Kidney (tissue), 14 donors: Measurements from ENCODE around the gene DHRS3. TPM values are rescaled to one million over a fixed set of nuclear protein-coding genes. Genes with fewer than 3 reads are reported as not detected.

Experiments used
- DNase-seq, 5 donors: peaks; one replicate each; pipeline ENCODE4 v3.0.0-alpha.2; 2013 to 2020
- FAIRE-seq: peaks from 2 replicates; lab custom pipeline; 2012; peaks lifted over from hg19 to GRCh38; lab: Jason Lieb, UNC
- H3K27ac ChIP-seq, 2 donors: one replicate each; pipeline ENCODE4 v1.7.0; 2013; ENCODE audit warnings: low read depth in 2 of 2, low read length in 2 of 2, inconsistent platforms in 1 of 2
- H3K27me3 ChIP-seq: one replicate; pipeline ENCODE4 v1.7.1; 2013; ENCODE audit warnings: low read length, inconsistent platforms; ENCODE audit not compliant: control insufficient read depth, insufficient read depth
- H3K36me3 ChIP-seq, 3 donors: one replicate each; pipeline versions ENCODE4 v1.7.0 to v1.7.1; 2013; ENCODE audit warnings: low read length in 3 of 3, control low read depth in 1 of 3, inconsistent platforms in 1 of 3; ENCODE audit not compliant: insufficient read depth in 3 of 3, control insufficient read depth in 2 of 3
- H3K4me1 ChIP-seq, 3 donors: one replicate each; pipeline versions ENCODE4 v1.7.0 to v1.7.1; 2013; ENCODE audit warnings: low read length in 3 of 3, inconsistent platforms in 1 of 3, low read depth in 1 of 3; ENCODE audit not compliant: control insufficient read depth in 2 of 3, insufficient read depth in 2 of 3
- H3K4me3 ChIP-seq, 3 donors: one replicate each; pipeline versions ENCODE4 v1.7.0 to v1.8.1; 2013; ENCODE audit warnings: low read length in 3 of 3, control low read depth in 1 of 3, inconsistent platforms in 1 of 3
- H3K9ac ChIP-seq, 3 donors: one replicate each; pipeline versions ENCODE4 v1.7.0 to v1.7.1; 2013; ENCODE audit warnings: low read length in 3 of 3, control low read depth in 1 of 3, inconsistent platforms in 1 of 3
- H3K9me3 ChIP-seq, 3 donors: one replicate each; pipeline versions ENCODE4 v1.7.0 to v1.7.1; 2013; ENCODE audit warnings: low read length in 3 of 3, control low read depth in 1 of 3, inconsistent platforms in 1 of 3; ENCODE audit not compliant: control insufficient read depth in 2 of 3, insufficient read depth in 1 of 3
- CTCF ChIP-seq: IDR thresholded peaks from 3 replicates; pipeline ENCODE4 v1.5.1; 2012; ENCODE audit warnings: mild to moderate bottlenecking, moderate library complexity, borderline replicate concordance; ENCODE audit not compliant: insufficient read depth; ENCODE audit errors: extremely low read depth
- intact Hi-C: fragments of 100-400 bp; cut with DNase I; formaldehyde crosslinking; loops from one replicate; pipeline ENCODE4 v1.11.1; 2022
- polyA plus RNA-seq: library from polyadenylated mRNA; stranded (reverse); fragments of 350-450 nt; fragmentation: Illumina TruSeq; extraction: RNeasy Lipid Tissue Mini Kit (QIAGEN cat#74804); gene quantifications from one replicate; pipeline ENCODE4 v1.2.3, GENCODE V29; 2014; ENCODE audit warnings: low read depth, low replicate concordance; ENCODE audit not compliant: insufficient read depth
- total RNA-seq: library from RNA; stranded (reverse); fragmentation: NEBNext Ultra II Directional; extraction: Animal tissue kit (Norgen Biotek cat#: 25700); gene quantifications from one replicate; pipeline ENCODE4 v1.2.1, GENCODE V29; 2021
- donor health status: control.
- donor health status: control.
- donor health status: control.
- donor health status: control.
- donor health status: control.
- donor health status: DM: yes; HTN: yes; CAD: no.
- donor health status: Normal renal cell carcinoma (clear cell type).

Gene DHRS3
- total and polyA plus RNA-seq, 2 donors from 2014 or later, result 44.8 to 97.1 TPM

GRCh38 chr1:12542138-12542465 is 75.9 kb downstream of the DHRS3 start:
- H3K9me3 ChIP-seq, result no peaks in the 10 kb centered on the region
- no peak overlapping the region for H3K9ac ChIP-seq
- H3K36me3 ChIP-seq, result no peaks in the 10 kb centered on the region
- intact Hi-C loops, result no loop called here
- no peaks in the 10 kb centered on the region for H3K27me3 ChIP-seq
- FAIRE-seq, result no peak
- DNase-seq, result no peak
- H3K4me1 ChIP-seq, result peaks cover 0 to 7% (median 5%) of the 10 kb centered on the region in 3 donors
- H3K4me3 ChIP-seq, result no peak overlapping the region
- TF ChIP-seq CTCF, result no peak
- H3K27ac ChIP-seq, result no peak overlapping the region

- H3K4me3 ChIP-seq, result no peak overlapping the region
- intact Hi-C loops, result no loop called here
- peak overlapping the region in 1 of 3 donors; percentile 12 for H3K9ac ChIP-seq
- TF ChIP-seq CTCF, result no peak
- no peaks in the 10 kb centered on the region for H3K36me3 ChIP-seq
- peak; percentile 67 to 90 (median 76) for DNase-seq
- no peak for FAIRE-seq
- no peaks in the 10 kb centered on the region for H3K9me3 ChIP-seq
- H3K27me3 ChIP-seq, result no peaks in the 10 kb centered on the region
- H3K4me1 ChIP-seq, result peaks cover 0 to 7% (median 5%) of the 10 kb centered on the region in 3 donors
- peak overlapping the region; percentile 27 to 43 for H3K27ac ChIP-seq
Observed at GRCh38 chr1:12541274-12542137, 76.5 kb downstream of the DHRS3 start.

GRCh38 chr1:12540580-12541273 is 77.3 kb downstream of the DHRS3 start:
- H3K9me3 ChIP-seq, result no peaks in the 10 kb centered on the region
- H3K27me3 ChIP-seq, result no peaks in the 10 kb centered on the region
- no peak overlapping the region for H3K9ac ChIP-seq
- peaks cover 0 to 7% (median 5%) of the 10 kb centered on the region in 3 donors for H3K4me1 ChIP-seq
- no peak for TF ChIP-seq CTCF
- no peaks in the 10 kb centered on the region for H3K36me3 ChIP-seq
- H3K4me3 ChIP-seq, result no peak overlapping the region
- intact Hi-C loops, result no loop called here
- H3K27ac ChIP-seq, result peak overlapping the region; percentile 43 to 48
- DNase-seq (no peak), FAIRE-seq (no peak)
